ENCODE measurements around the gene MPDZ.

Gene MPDZ

DNA sequence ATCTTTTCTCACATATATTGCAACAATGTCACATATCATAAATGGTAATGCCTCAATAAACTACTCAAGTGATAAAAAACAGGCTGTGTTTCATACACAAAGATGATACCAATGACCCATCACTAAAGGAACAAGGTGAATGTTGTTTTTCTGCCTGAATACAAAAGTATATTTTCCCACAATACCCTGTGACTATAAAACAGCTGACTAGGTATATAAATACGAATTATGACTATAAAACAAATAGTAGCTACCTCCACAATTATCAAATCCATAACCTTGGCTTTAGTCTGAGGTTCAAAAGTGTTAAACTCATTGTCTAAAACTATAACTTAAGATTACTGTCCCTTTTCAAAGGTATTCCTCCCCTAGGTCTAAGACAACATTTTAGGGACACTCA is 58.7 kb downstream of the MPDZ start:
- no peak for DNase-seq (ENCODE audit: low read depth in 2 of 2)
- TF ChIP-seq, protein P1, sequence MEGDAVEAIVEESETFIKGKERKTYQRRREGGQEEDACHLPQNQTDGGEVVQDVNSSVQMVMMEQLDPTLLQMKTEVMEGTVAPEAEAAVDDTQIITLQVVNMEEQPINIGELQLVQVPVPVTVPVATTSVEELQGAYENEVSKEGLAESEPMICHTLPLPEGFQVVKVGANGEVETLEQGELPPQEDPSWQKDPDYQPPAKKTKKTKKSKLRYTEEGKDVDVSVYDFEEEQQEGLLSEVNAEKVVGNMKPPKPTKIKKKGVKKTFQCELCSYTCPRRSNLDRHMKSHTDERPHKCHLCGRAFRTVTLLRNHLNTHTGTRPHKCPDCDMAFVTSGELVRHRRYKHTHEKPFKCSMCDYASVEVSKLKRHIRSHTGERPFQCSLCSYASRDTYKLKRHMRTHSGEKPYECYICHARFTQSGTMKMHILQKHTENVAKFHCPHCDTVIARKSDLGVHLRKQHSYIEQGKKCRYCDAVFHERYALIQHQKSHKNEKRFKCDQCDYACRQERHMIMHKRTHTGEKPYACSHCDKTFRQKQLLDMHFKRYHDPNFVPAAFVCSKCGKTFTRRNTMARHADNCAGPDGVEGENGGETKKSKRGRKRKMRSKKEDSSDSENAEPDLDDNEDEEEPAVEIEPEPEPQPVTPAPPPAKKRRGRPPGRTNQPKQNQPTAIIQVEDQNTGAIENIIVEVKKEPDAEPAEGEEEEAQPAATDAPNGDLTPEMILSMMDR (IDR thresholded peaks at IDR 0.05; ENCODE audit: low read depth, low read length): no peak
- H3K4me3 ChIP-seq (replicated peaks in 1 of 2; ENCODE audit: low read depth in 2 of 2, low read length in 2 of 2): no peak overlapping the region

GRCh38 chr9:13215791-13216554 is 63.5 kb downstream of the MPDZ start:
- DNase-seq (ENCODE audit: low read depth in 2 of 2): no peak
- H3K4me3 ChIP-seq (replicated peaks in 1 of 2; ENCODE audit: low read depth in 2 of 2, low read length in 2 of 2): no peak overlapping the region
- TF ChIP-seq, protein P1 (IDR thresholded peaks at IDR 0.05; ENCODE audit: low read depth, low read length): no peak

DNA sequence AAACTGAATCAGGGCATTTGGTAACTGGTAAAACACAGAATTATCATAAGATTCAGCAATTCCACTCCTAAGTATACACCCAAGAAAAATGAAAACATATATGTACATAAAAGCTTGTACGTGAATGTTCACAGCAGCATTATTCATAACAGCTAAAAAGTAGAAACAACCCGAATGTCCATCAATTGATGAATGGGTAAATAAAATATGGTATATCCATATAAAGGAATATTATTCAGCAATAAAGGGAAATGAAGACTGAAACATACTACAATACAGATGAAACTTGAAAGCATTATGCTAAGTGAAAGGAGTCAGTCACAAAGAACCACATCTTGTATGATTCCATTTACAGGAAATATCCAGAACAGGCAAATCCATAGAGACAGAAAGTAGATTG is 65.5 kb downstream of the MPDZ start:
- DNase-seq (ENCODE audit: low read depth in 2 of 2): no peak
- TF ChIP-seq, protein P1 (IDR thresholded peaks at IDR 0.05; ENCODE audit: low read depth, low read length): no peak

GRCh38 chr9:13213337-13213736 is 66.2 kb downstream of the MPDZ start:
- TF ChIP-seq, protein P1 (IDR thresholded peaks at IDR 0.05; ENCODE audit: low read depth, low read length): peak; percentile 6
- no peak overlapping the region for H3K4me3 ChIP-seq (replicated peaks in 1 of 2; ENCODE audit: low read depth in 2 of 2, low read length in 2 of 2)
- DNase-seq (ENCODE audit: low read depth in 2 of 2): peak; percentile 57 to 62

More for the DNA sequence above, 65.5 kb downstream of the MPDZ start:
- no peak overlapping the region for H3K4me3 ChIP-seq (replicated peaks in 1 of 2; ENCODE audit: low read depth in 2 of 2, low read length in 2 of 2)

GRCh38 chr9:13210306-13210705 is 69.2 kb downstream of the MPDZ start:
- no peak for DNase-seq (ENCODE audit: low read depth in 2 of 2)
- no peak overlapping the region for H3K4me3 ChIP-seq (replicated peaks in 1 of 2; ENCODE audit: low read depth in 2 of 2, low read length in 2 of 2)
- TF ChIP-seq, protein P1 (IDR thresholded peaks at IDR 0.05; ENCODE audit: low read depth, low read length): no peak

- peak; percentile 1 to 17 for DNase-seq (ENCODE audit: low read depth in 2 of 2)
- no peak overlapping the region for H3K4me3 ChIP-seq (replicated peaks in 1 of 2; ENCODE audit: low read depth in 2 of 2, low read length in 2 of 2)
- TF ChIP-seq, protein P1 (IDR thresholded peaks at IDR 0.05; ENCODE audit: low read depth, low read length): no peak
Observed at GRCh38 chr9:13209498-13209897, 70.0 kb downstream of the MPDZ start.
